Nephron (organoid): ENCODE measurements around the gene ALDH7A1.

Experiments used
- H3K27ac Mint-ChIP-seq, 3 experiments: 2 replicates each; pipeline ENCODE4 v1.8.0; 2020; ENCODE audit warnings: mixed read lengths in 3 of 3, mild to moderate bottlenecking in 2 of 3, moderate library complexity in 1 of 3
- H3K27me3 Mint-ChIP-seq: 2 replicates; pipeline ENCODE4 v1.8.0; 2021; ENCODE audit warnings: low read depth, mild to moderate bottlenecking, moderate library complexity, mixed read lengths
- H3K36me3 Mint-ChIP-seq: 2 replicates; pipeline ENCODE4 v1.8.0; 2020; ENCODE audit warnings: low read depth, mixed read lengths
- H3K4me1 Mint-ChIP-seq: 2 replicates; pipeline ENCODE4 v1.8.0; 2020; ENCODE audit warnings: mixed read lengths
- H3K4me3 Mint-ChIP-seq, 3 experiments: 2 replicates each; pipeline ENCODE4 v1.8.0; 2020; ENCODE audit warnings: mild to moderate bottlenecking in 3 of 3, mixed read lengths in 3 of 3, moderate library complexity in 2 of 3
- H3K9me3 Mint-ChIP-seq: 2 replicates; pipeline ENCODE4 v1.8.0; 2020; ENCODE audit warnings: mixed read lengths
- CTCF ChIP-seq, 3 experiments: fragments of 200-600 bp; sonication (generic); IDR thresholded peaks; one replicate each; pipeline ENCODE4 v1.5.0; 2021; ENCODE audit warnings: antibody characterized with exemption in 3 of 3; ENCODE audit not compliant: unreplicated experiment in 3 of 3

The ALDH7A1 gene

GRCh38 chr5:126589536-126590297 lies 5.3 kb downstream of the ALDH7A1 start:
- no peak overlapping the region for H3K4me3 Mint-ChIP-seq
- no peaks in the 10 kb centered on the region for H3K27me3 Mint-ChIP-seq

GRCh38 chr5:126587551-126588390 lies 7.2 kb downstream of the ALDH7A1 start:
- Mint-ChIP-seq H3K4me3 (no peak overlapping the region), H3K27me3 (no peaks in the 10 kb centered on the region)

More at GRCh38 chr5:126589536-126590297, 5.3 kb downstream of the ALDH7A1 start:
- TF ChIP-seq CTCF (IDR thresholded peaks at IDR 0.05; ENCODE audit: unreplicated experiment in 3 of 3), result no peak
- Mint-ChIP-seq H3K27ac (no peak overlapping the region), H3K9me3 (no peaks in the 10 kb centered on the region), H3K36me3 (peaks cover 67% of the 10 kb centered on the region), H3K4me1 (peaks cover 28% of the 10 kb centered on the region)

GRCh38 chr5:126583761-126584160 lies 11.3 kb downstream of the ALDH7A1 start:
- H3K4me3 Mint-ChIP-seq, result no peak overlapping the region
- H3K4me1 Mint-ChIP-seq, result peaks cover 4% of the 10 kb centered on the region
- no peak for TF ChIP-seq CTCF (IDR thresholded peaks at IDR 0.05; ENCODE audit: unreplicated experiment in 3 of 3)
- no peaks in the 10 kb centered on the region for H3K9me3 Mint-ChIP-seq
- H3K27ac Mint-ChIP-seq, result no peak overlapping the region
- no peaks in the 10 kb centered on the region for H3K27me3 Mint-ChIP-seq
- H3K36me3 Mint-ChIP-seq, result peaks cover 78% of the 10 kb centered on the region

More at GRCh38 chr5:126587551-126588390, 7.2 kb downstream of the ALDH7A1 start:
- Mint-ChIP-seq H3K9me3 (no peaks in the 10 kb centered on the region), H3K36me3 (peaks cover 77% of the 10 kb centered on the region), H3K4me1 (peaks cover 14% of the 10 kb centered on the region), H3K27ac (no peak overlapping the region)
- no peak for TF ChIP-seq CTCF (IDR thresholded peaks at IDR 0.05; ENCODE audit: unreplicated experiment in 3 of 3)

GRCh38 chr5:126579716-126580115 lies 15.3 kb downstream of the ALDH7A1 start:
- Mint-ChIP-seq H3K27ac (no peak overlapping the region), H3K27me3 (no peaks in the 10 kb centered on the region), H3K9me3 (no peaks in the 10 kb centered on the region), H3K36me3 (peaks cover 77% of the 10 kb centered on the region), H3K4me1 (no peaks in the 10 kb centered on the region), H3K4me3 (no peak overlapping the region)
- no peak for TF ChIP-seq CTCF (IDR thresholded peaks at IDR 0.05; ENCODE audit: unreplicated experiment in 3 of 3)

GRCh38 chr5:126577415-126577814 lies 17.6 kb downstream of the ALDH7A1 start:
- H3K27me3 Mint-ChIP-seq, result no peaks in the 10 kb centered on the region
- H3K9me3 Mint-ChIP-seq, result no peaks in the 10 kb centered on the region
- no peak overlapping the region for H3K4me3 Mint-ChIP-seq
- H3K27ac Mint-ChIP-seq, result no peak overlapping the region
- H3K36me3 Mint-ChIP-seq, result peaks cover 75% of the 10 kb centered on the region
- TF ChIP-seq CTCF (IDR thresholded peaks at IDR 0.05; ENCODE audit: unreplicated experiment in 3 of 3), result no peak
- no peaks in the 10 kb centered on the region for H3K4me1 Mint-ChIP-seq
